Measurements from ENCODE around the gene KLHL25. TPM values are rescaled to one million over a fixed set of nuclear protein-coding genes. Genes with fewer than 3 reads are reported as not detected.
A peak's percentile ranks its signal among the peaks of the same experiment; 100 is the strongest.

The KLHL25 gene
- total RNA-seq, 1 experiment from 2014 or later, result 17.9 TPM

DNA sequence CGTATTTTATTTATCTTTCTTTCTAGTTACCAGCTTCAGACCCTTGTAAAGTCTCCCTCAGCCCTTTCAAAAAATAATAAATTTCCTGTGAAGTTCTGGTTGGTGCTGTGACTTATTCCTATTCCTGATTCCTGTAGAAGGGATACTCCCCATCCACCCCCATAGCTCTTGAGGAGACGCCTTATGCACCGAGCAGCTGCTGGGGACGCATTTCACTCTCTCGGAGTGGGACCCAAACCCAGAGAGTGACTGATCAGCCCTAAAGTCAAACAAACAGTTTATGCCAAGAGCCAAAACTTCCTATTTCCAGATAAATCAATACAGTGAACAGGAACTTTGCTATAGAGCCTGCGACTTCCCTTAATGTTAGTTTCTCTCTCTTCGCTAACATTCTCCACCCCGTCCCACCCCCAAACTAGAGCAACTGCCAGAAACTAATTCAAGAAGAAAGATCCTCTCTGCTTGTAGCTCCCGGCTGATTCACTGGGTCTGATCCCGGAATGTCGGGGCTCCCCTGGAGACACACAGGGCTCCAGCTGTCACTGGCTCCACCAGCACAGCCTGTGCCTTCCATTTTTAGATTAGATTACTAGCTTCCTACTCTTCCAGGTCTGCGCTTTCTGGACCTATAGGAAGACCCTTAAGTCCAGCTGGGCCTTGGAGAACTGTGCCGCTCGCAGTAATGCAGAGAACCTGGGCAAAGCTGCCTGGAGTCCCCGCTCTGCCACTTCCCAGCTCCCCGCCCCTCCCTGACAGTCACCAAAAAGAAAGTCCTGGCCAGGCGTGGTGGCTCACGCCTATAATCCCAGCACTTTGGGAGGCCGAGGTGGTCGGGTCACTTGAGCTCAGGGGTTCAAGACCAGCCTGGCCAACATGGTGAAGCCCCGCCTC is 45.2 kb downstream of the KLHL25 start:
- no peak for DNase-seq (ENCODE audit: low spot score)

DNA sequence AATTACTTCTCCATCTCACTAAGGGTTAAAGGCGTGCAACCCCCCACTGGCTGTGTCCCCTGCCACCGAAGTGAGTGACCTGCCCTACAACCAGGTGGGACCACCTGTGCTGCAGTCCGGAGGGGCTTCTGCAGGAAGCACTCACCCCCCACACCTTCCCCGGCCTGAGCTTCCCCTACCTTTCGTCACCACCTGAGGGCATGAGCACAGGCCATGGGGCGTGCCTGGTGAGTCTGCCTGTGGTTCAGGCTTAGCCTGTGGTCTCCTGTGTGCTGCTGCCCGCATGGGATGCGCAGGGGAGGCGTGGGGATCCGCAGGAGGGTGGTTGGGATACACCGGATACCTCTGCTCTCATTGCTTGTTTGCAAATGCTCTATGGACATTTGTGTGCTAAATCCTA is 46.0 kb downstream of the KLHL25 start:
- no peak for DNase-seq (ENCODE audit: low spot score)

DNA sequence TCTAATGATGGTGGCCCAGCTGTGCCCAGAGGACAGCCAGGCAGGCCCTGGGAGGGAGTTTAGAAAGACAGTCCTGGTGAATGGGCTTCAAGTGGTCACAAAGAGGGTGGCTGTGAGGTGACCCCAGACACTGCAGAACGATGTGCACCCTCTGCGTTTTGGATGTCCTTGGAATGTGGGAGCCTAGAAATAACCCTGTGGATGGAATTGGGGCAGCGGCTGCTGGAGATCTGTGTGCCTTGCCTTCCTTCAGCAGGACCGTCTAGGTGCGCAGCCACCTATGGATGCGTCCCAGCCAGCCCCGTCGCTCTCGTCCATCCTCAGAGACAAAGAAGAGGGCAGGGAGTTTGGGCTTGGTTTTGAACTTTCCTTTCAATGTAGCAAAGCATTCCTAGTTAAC is 46.5 kb downstream of the KLHL25 start:
- no peak for DNase-seq (ENCODE audit: low spot score)

DNA sequence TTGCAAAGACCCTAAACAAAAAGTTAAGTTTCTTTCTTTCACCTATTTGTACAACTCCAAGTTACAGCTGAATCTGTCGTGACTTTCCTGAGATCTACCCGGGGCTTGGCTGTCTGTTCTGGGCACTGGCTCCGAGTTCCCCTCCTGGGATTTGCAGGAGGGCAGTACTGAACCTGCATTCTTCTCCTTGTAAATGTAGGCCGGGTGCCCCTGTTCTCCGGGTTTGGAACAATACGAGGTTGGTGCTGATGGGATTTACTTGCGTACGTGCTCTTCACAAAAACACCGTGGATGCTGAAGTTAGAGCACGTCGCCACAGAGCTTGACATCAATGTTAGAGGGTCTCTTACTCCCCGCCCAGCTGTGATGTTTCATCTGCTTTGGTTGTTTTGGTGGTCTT is 48.1 kb downstream of the KLHL25 start:
- DNase-seq (ENCODE audit: low spot score), result no peak

DNA sequence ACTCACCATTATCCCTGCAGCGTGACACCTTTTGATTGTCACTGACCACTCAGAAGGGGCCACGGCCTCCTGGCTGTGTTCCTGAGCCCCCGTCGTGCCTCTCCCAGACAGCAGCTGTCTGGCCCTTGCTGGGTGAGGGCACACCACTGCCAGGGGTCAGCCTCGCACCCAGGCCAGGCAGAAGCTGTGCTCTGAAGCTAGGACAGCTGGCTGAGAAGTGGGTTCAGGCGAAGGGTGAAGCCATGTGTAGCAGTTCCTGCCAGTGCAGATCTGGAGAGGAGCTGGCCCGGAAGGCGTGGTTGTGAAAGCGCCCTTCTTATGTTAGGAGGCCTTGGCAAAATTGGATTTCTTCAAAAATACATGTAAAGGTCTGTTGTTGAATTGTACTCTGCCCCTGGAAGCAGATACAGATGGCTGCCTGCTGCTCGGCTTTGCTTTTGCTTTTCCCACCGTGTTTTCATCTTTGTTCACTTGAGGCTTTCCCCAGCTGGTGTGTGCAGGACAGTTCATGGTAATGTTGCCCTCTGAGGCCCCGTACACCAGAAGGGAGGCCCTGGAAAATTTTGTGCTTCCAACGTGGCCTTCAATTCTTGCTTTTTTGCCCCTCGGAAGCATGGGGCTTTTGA is 49.1 kb downstream of the KLHL25 start:
- no peak for DNase-seq (ENCODE audit: low spot score)

DNA sequence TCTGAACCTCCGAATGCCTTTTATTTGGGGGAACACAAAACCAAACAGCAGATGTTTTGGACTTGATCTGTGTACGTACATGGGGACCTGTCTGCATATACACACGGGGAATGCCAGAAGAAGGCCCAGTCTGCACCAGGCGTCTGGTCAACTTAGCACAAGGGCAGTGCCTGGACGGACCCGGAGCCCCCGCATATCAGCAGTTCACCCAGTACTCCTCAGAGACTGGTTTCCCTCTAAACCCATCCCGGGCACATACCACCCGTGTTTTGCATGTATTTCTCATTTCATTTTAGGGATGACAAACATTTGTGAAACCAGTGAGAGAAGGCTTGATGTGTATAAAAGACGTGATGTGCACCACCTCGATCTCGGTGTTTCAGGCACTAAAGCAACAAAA is 49.7 kb downstream of the KLHL25 start:
- DNase-seq (ENCODE audit: low spot score), result no peak

DNA sequence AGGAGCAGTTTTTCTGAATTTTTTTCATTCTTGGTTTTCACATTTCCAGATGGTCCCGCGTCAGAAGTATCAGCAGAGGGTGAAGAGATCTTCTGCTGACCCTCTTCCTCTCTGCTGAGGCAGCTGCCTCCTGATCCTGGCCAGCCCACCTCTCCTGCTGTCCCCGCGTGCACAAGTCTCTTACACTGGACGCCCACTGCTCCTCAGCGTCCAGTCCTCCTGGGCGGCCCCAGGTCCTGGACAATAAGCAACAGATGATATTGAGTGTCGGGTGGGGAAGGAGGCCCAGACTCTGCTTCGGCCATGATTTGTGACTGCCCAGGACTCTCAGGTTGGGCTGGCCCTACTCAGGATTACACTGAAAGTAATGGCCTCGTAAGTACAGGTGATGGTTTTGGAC is 50.1 kb downstream of the KLHL25 start:
- no peak for DNase-seq (ENCODE audit: low spot score)

DNA sequence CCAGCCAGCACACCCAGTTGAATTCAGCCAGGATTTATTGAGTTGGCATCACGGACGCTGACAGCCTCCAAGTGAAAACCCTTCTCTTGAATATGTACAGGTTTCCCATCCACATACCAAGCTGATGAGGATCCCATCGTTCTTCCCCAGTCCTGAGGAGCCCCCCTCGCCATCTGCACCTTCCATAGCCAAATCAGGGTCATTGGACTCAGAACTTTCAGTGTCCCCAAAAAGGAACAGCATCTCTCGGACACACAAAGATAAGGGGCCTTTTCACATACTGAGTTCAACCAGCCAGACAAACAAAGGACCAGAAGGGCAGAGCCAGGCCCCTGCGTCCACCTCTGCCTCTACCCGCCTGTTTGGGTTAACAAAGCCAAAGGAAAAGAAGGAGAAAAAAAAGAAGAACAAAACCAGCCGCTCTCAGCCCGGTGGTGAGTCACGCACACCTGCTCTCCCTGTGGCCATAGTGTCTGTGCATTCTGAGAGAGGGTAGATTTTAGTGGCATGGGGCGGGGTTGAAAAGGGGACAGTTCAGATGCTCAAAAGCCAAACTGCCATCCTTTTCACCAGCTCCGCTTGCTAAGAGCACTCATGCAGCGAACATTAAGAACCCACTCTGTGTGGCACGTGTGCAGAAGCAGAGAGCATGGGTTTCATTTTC is 51.2 kb downstream of the KLHL25 start:
- DNase-seq (ENCODE audit: low spot score), result no peak

DNA sequence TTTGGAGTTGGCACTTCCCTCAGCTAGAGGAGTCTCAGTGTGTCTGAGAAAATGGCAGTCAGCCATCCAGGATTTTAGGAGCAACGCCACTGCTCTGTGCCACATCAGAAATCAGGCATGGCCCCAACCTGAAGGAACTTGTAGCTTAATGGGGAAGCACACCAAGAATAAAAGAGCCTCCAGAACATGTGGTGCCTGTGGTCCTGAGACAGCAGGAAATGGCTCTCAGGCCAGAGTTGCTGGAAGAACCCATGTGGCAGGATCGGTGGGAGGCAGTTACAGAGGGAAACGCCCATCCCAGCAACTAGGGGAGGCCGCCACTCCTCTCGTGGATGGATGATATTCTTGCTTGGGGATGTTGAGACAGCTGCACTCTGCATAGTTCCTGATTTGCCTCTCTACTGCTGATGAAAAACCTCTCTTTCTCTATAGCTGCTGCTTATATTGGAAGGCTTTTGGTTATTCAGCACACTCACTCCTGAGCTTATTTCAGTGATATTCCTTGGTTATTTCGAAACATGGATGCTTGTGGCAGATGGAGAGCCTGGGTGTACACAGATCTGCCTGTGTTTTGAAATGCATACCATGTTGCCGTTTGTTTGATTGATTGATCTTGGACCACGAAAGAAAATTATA is 52.4 kb downstream of the KLHL25 start:
- no peak for DNase-seq (ENCODE audit: low spot score)

DNA sequence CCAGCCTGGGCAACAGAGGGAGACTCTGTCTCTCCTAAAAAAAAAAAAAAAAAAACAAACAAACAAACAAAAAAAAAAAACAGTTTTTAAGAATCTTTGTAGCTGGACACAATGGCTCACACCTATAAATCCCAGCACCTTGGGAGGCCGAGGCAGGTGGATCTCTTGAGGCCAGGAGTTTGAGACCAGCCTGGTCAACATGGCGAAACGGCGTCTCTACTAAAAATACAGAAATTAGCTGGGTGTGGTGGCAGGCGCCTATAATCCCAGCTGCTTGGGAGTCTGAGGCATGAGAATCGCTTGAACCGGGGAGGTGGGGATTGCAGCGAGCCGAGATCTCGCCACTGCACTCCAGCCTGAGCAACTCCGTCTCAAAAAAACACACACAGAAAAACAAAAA is 53.1 kb downstream of the KLHL25 start:
- DNase-seq (ENCODE audit: low spot score), result no peak

DNA sequence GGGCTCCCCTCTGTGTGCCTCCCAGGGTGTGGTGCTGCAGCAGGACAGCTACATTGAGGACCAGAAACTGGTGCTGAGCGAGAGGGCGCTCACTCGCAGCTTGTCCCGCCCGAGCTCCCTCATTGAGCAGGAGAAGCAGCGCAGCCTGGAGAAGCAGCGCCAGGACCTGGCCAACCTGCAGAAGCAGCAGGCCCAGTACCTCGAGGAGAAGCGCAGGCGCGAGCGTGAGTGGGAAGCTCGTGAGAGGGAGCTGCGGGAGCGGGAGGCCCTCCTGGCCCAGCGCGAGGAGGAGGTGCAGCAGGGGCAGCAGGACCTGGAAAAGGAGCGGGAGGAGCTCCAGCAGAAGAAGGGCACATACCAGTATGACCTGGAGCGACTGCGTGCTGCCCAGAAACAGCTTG is 53.7 kb downstream of the KLHL25 start:
- DNase-seq (ENCODE audit: low spot score), result no peak

DNA sequence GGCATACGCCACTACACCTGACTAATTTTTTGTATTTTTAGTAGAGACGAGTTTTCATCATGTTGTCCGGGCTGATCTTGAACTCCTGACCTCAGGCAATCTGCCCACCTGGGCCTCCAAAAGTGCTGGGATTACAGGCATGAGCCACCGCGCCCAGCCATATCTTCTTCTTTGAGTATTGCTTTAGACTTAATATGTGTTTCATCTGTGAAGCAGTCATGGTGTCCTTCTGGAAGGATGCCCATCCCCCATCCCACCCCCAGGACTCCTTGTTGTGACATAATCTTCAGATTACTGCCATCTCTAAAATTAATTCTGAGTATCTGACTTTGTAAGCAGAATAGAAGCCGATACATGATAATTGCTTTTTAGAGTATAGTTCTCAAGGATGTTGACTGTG is 57.7 kb downstream of the KLHL25 start:
- no peak for DNase-seq (ENCODE audit: low spot score)

DNA sequence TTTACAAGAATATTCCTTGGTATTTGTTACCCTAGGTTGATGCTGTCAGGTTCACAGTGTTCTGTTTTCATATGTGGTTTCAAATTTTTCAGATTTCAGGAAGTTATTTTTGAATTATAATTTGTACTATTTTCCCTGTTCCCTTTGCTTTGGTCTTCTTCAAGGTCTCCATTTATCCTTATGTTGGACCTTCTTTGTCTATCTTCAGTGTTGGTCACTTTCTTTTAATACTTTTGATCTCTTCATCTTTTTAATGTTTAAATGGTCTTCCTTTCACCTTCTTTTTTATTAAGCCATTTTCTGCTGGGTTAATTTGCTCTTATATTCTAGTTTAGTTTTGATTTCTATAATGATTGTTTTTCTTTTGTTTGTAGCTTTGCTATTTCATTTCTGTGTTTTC is 61.3 kb downstream of the KLHL25 start:
- DNase-seq (ENCODE audit: low spot score), result no peak

DNA sequence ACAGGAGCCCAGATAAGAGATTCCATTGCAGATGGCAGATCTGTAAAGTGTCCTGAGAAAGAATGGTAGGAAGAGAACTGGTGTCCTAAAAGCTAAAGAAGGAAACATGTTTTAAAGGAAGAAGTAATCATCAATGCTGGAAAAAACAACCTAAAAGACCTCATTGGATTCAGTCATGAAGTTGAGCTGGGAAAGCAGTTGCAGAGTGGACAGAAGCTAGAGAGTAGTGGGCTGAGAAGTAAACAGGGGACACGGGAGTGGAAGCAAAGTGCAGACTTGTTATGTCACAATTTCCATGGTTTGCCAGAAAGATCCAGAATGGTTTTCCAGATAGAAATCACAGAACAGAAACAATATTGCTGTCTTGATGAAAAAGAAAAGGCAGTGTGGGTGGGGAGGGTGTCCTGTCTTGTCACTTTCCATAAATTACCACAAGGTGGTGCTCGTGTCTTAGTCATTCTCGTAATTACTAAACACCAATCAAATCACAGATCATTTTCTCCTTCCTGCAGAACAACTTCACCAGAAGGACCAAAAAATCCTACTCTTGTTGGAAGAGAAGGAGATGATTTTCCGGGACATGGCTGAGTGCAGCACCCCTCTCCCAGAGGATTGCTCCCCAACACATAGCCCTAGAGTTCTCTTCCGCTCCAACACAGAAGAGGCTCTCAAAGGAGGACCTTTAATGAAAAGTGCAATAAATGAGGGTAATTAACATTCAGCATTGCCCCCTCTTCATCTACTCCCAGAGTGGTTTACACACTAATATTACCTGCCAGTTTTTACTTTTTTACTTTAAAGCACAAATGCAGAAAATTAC is 64.5 kb downstream of the KLHL25 start:
- peak; percentile 92 for DNase-seq (ENCODE audit: low spot score)

DNA sequence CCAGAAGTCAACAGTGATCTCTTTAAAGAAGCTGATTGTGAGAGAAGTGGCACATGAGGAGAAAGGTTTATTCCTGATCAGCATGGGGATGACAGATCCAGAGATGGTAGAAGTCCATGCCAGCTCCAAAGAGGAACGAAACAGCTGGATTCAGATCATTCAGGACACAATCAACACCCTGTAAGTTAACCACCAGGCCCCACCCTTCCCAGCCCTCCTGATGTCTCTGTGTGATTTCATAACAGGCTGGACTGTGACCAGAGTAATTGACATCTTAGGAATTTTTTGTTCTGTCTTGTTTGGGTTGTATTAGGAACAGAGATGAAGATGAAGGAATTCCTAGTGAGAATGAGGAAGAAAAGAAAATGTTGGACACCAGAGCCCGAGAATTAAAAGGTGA is 67.7 kb downstream of the KLHL25 start:
- no peak for DNase-seq (ENCODE audit: low spot score)

DNA sequence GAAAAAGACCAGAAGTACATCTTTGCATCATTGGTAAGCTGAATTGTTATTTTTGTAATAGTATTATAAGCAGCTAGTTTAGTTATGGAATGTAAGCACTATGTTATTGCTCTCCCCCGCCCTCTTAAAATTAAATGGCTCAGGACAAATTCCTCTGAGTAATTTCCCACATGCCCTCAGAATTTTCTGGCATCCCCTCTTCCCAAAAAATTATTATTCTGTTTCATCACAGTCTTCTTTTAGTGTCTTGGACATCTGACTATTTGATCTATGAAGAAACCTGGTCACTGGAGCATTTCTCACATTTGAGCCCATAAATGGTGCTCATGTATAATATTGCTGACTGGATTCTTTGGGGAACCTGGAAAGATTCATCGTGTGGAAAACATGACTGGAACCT is 68.3 kb downstream of the KLHL25 start:
- DNase-seq (ENCODE audit: low spot score), result no peak

DNA sequence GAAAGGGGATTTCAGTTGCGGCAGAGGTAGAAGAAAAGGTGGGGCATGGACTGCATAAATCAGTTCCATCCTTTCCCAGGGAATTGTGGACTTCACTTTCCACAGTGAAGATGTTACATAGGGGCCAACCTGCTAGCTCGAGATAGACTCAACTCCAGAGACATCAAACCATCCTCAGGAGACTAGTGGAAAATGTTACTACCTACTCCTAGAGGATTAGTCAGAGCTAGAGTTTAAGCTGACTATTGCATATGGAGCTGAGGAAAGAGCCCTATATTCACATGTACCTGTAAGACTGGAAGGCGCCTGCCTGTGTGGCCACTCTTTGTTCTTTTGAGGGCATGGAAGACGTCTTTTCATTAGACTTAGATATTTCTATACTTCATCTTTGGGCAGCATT is 69.2 kb downstream of the KLHL25 start:
- no peak for DNase-seq (ENCODE audit: low spot score)

DNA sequence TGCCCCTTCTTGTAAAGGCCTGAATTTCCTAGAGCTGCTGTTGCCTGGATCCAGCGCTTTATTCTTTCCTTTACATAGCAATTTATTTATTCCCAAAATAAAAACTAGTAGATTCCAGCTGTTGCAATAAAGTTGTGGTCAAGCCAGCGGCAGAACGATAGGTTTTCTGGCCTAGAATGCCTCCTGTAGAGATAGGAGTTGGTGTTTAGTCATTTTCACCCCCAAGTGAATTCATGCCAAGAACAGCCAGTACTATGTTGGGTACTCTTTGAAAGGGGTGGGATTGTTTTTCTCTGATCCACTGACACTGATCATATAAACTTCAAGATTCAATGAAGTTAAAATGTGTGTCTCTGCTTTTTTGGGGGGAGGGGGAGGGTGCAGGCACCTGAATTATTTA is 69.7 kb downstream of the KLHL25 start:
- DNase-seq (ENCODE audit: low spot score), result no peak

DNA sequence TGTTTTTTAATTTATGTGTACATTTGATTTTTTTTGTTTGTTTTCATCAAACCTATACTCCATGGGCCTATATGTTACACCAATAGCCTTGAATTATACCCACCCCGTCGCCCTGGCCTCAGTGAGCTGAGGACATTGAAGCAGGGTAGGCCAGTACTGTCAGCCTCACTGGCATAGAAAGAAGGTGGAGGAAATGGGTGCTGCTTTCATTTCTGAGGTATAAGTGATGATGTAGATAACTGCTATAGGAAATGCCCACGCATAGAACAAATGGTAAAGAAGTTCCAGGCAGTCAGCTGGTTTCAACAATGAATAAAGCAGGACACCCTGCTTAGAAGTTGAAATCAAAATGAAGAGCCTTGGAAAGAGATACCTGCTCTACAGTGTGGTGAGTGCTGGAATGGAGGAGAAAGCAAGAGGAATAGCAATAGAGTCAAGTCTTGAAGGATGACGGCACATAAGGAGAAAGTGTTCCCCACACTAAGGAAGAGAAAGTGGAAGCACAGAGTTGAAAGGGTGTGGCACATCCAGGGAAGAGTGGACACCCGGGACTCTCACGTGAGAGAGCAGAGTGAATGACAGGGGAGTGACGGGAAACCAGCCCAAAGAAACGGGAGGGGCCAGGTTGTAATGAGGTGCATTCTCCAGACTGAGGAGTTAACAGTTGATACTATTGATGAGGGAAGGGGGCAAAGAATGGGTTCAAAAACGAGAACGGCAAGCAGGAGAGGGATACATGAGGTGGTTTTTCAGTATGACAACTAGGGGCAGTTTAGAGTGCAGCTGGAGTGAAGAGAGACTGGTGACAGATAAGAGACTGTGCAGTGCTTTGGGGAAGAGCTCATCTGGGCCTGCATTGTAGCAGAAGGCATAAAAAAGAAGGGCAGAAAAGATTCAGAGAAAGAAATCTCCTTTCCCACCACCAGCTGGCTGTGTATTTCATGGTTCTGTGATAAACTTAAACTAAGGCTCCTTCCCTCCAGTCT is 70.5 kb downstream of the KLHL25 start:
- DNase-seq (ENCODE audit: low spot score), result no peak

Measured in HT-29 (cell line).